IMR-90 (cell line): Measurements from ENCODE around the gene DOC2B. TPM values are rescaled to one million over a fixed set of nuclear protein-coding genes. Genes with fewer than 3 reads are reported as not detected.

Source experiments
- ATAC-seq: fragments of 200-7000 bp; cut with Tn5 transposase; 2 replicates; pipeline ENCODE4 v1.9.1; 2020; ENCODE audit warnings: low read depth, mild to moderate bottlenecking, moderate library complexity
- BruUV-seq: library from RNA; stranded (reverse); fragments of 400-500 nt; replicated peaks from 2 replicates; lab custom pipeline; 2021; lab: Mats Ljungman, UMichigan
- CTCF ChIA-PET: fragments of 300-600 bp; formaldehyde crosslinking; extraction: SDS; loops from one replicate; lab custom pipeline; 2021; ENCODE audit warnings: antibody characterized with exemption; lab: Yijun Ruan, JAX
- POLR2A ChIA-PET: fragments of 300-600 bp; sonication (Branson Sonifier 250); formaldehyde crosslinking; loops from one replicate; lab custom pipeline; 2022; ENCODE audit warnings: antibody characterized with exemption; ENCODE audit not compliant: unreplicated experiment; lab: Charles Lee
- DNase-seq: peaks from one replicate; pipeline ENCODE4 v3.0.0; 2013
- H2AFZ ChIP-seq: replicated peaks from 2 replicates; pipeline ENCODE3; 2013; ENCODE audit warnings: low read length, mild to moderate bottlenecking; ENCODE audit not compliant: poor library complexity
- H2AK5ac ChIP-seq: 2 replicates; pipeline ENCODE4 v1.6.1; 2013; ENCODE audit warnings: low read depth, low read length, inconsistent platforms
- H2AK9ac ChIP-seq: replicated peaks from 2 replicates; pipeline ENCODE3; 2013; ENCODE audit warnings: mild to moderate bottlenecking, low read depth, low read length, moderate library complexity; ENCODE audit not compliant: poor library complexity
- H2BK120ac ChIP-seq: 2 replicates; pipeline ENCODE4 v1.6.1; 2013; ENCODE audit warnings: low read depth, low read length, inconsistent platforms
- H2BK15ac ChIP-seq: 3 replicates; pipeline ENCODE4 v1.6.1; 2013; ENCODE audit warnings: low read depth, low read length, inconsistent platforms
- H2BK20ac ChIP-seq: 2 replicates; pipeline ENCODE4 v1.6.1; 2013; ENCODE audit warnings: low read depth, mild to moderate bottlenecking, inconsistent platforms, low read length, moderate library complexity
- H2BK5ac ChIP-seq: 2 replicates; pipeline ENCODE4 v1.6.1; 2013; ENCODE audit warnings: mild to moderate bottlenecking, low read depth, low read length, inconsistent platforms; ENCODE audit not compliant: poor library complexity, severe bottlenecking
- H3K14ac ChIP-seq: replicated peaks from 2 replicates; pipeline ENCODE4 v1.6.1; 2013; ENCODE audit warnings: low read depth, low read length, inconsistent platforms
- H3K18ac ChIP-seq: 2 replicates; pipeline ENCODE4 v1.6.1; 2013; ENCODE audit warnings: low read depth, low read length, control low read depth
- H3K23ac ChIP-seq: 2 replicates; pipeline ENCODE4 v1.6.1; 2013; ENCODE audit warnings: low read depth, low read length, inconsistent platforms
- H3K27ac ChIP-seq: 2 replicates; pipeline ENCODE4 v1.5.1; 2013; ENCODE audit warnings: mild to moderate bottlenecking, control low read depth, low read length; ENCODE audit not compliant: insufficient read depth
- H3K27me3 ChIP-seq: 2 replicates; pipeline ENCODE4 v1.6.1; 2013; ENCODE audit warnings: low read length; ENCODE audit not compliant: control insufficient read depth, insufficient read depth
- H3K36me3 ChIP-seq: 2 replicates; pipeline ENCODE4 v1.6.1; 2013; ENCODE audit warnings: low read length, mixed read lengths; ENCODE audit not compliant: control insufficient read depth, insufficient read depth
- H3K4ac ChIP-seq: 2 replicates; pipeline ENCODE4 v1.6.1; 2013; ENCODE audit warnings: low read depth, low read length, inconsistent platforms
- H3K4me1 ChIP-seq: 2 replicates; pipeline ENCODE4 v1.6.1; 2013; ENCODE audit warnings: low read length, mixed read lengths; ENCODE audit not compliant: control insufficient read depth, insufficient read depth
- H3K4me2 ChIP-seq: 2 replicates; pipeline ENCODE4 v1.6.1; 2013; ENCODE audit warnings: low read depth, mild to moderate bottlenecking, control low read depth, low read length, moderate library complexity
- H3K4me3 ChIP-seq: 2 replicates; pipeline ENCODE4 v1.5.1; 2013; ENCODE audit warnings: low read depth, mild to moderate bottlenecking, control low read depth, low read length, moderate library complexity; ENCODE audit not compliant: insufficient read depth
- H3K56ac ChIP-seq: 2 replicates; pipeline ENCODE4 v1.6.1; 2013; ENCODE audit warnings: low read length, inconsistent platforms; ENCODE audit not compliant: insufficient read depth; ENCODE audit errors: extremely low read depth
- H3K79me1 ChIP-seq, 2 experiments: 2 replicates each; pipeline ENCODE4 v1.6.1; 2013; ENCODE audit warnings: low read length in 2 of 2, inconsistent platforms in 1 of 2, low read depth in 1 of 2
- H3K9ac ChIP-seq: 2 replicates; pipeline ENCODE4 v1.6.1; 2013; ENCODE audit warnings: low read depth, low read length, control low read depth
- H3K9me1 ChIP-seq: 2 replicates; pipeline ENCODE4 v1.6.1; 2013; ENCODE audit warnings: low read length, inconsistent platforms; ENCODE audit not compliant: insufficient read depth
- H3K9me3 ChIP-seq: 2 replicates; pipeline ENCODE4 v1.6.1; 2013; ENCODE audit warnings: low read length; ENCODE audit not compliant: control insufficient read depth, insufficient read depth
- H4K20me1 ChIP-seq: 2 replicates; pipeline ENCODE4 v1.6.1; 2013; ENCODE audit warnings: low read length, inconsistent platforms; ENCODE audit not compliant: insufficient read depth
- H4K5ac ChIP-seq: 2 replicates; pipeline ENCODE4 v1.6.1; 2013; ENCODE audit warnings: mild to moderate bottlenecking, low read depth, low read length, control low read depth
- H4K8ac ChIP-seq, 2 experiments: 2 replicates each; pipeline ENCODE4 v1.6.1; 2013; ENCODE audit warnings: low read depth in 2 of 2, low read length in 2 of 2, control low read depth in 1 of 2, inconsistent platforms in 1 of 2
- H4K91ac ChIP-seq: 2 replicates; pipeline ENCODE4 v1.6.1; 2013; ENCODE audit warnings: low read depth, low read length, inconsistent platforms; ENCODE audit not compliant: insufficient read depth
- FOS ChIP-seq: fragments of 150-350 bp; IDR thresholded peaks from 2 replicates; pipeline ENCODE4 v1.6.1; 2016; ENCODE audit warnings: low read depth, low read length
- RFX5 ChIP-seq: IDR thresholded peaks from 2 replicates; pipeline ENCODE4 v1.8.0; 2012; ENCODE audit warnings: low read depth, mild to moderate bottlenecking, low read length, moderate library complexity
- WGBS, 2 experiments: methylation state at CpG; one replicate each; pipeline versions ENCODE4 v1.1.5 to v1.1.7; 2013; ENCODE audit warnings: missing lambda C conversion rate in 2 of 2; ENCODE audit not compliant: insufficient read length in 1 of 2; ENCODE audit errors: extremely low coverage in 2 of 2; 5-methylcytosine and 5-hydroxymethylcytosine counted together
- dilution Hi-C: fragments of 300-500 bp; cut with HindIII; formaldehyde crosslinking; loops from one replicate; pipeline ENCODE4 v1.14.3; 2018; ENCODE audit warnings: low sequenced_read_pairs; ENCODE audit not compliant: unreplicated experiment
- in situ Hi-C: fragments of 300-500 bp; cut with MboI; formaldehyde crosslinking; loops from 3 replicates; pipeline ENCODE4 v1.14.3; 2019; ENCODE audit warnings: low sequenced_read_pairs, inconsistent platforms, mixed read lengths
- intact Hi-C: fragments of 100-400 bp; cut with micrococcal nuclease; formaldehyde crosslinking; loops from 2 replicates; pipeline ENCODE4 v1.10.0; 2022
- polyA plus RNA-seq, 3 experiments: library from polyadenylated mRNA; depleted of rRNA; stranded (reverse); fragments of >200 nt; gene quantifications; 2 replicates each; pipeline ENCODE4 v1.2.3, GENCODE V29; 2012; ENCODE audit warnings: low replicate concordance in 1 of 3
- total RNA-seq: library from RNA; depleted of rRNA; stranded (reverse); fragments of >200 nt; gene quantifications from 2 replicates; pipeline ENCODE4 v1.2.3, GENCODE V29; 2012

Gene DOC2B
- total and polyA plus RNA-seq, 2 of the 4 experiments (the other 2 are of a cell fraction): not detected

GRCh38 chr17:193841-194806, 12.7 kb upstream of the DOC2B start:
- Histone ChIP-seq H3K9me3 (no peaks in the 10 kb centered on the region), H4K20me1 (no peaks in the 10 kb centered on the region), H2AK9ac (no peak overlapping the region), H3K18ac (no peak overlapping the region), H3K36me3 (no peaks in the 10 kb centered on the region), H2AK5ac (no peak overlapping the region), H3K4me1 (no peaks in the 10 kb centered on the region), H3K4ac (no peak overlapping the region), H4K8ac (no peak overlapping the region), H3K79me1 (no peaks in the 10 kb centered on the region), H2BK120ac (no peak overlapping the region), H3K27ac (no peak overlapping the region), H2AFZ (no peak overlapping the region), H3K4me3 (no peak overlapping the region), H2BK15ac (no peak overlapping the region), H3K23ac (no peak overlapping the region), H4K5ac (no peak overlapping the region), H4K91ac (no peak overlapping the region), H3K27me3 (peaks cover 15% of the 10 kb centered on the region), H3K14ac (no peak overlapping the region), H3K9ac (no peak overlapping the region), H2BK20ac (no peak overlapping the region), H3K56ac (no peak overlapping the region), H3K9me1 (no peaks in the 10 kb centered on the region), H3K4me2 (no peak overlapping the region), H2BK5ac (no peak overlapping the region)
- no peak for ATAC-seq
- POLR2A ChIA-PET: no interaction called here
- 72% methylated on average over 9 of the region's 31 CpGs; no CpG with 5 or more reads in 1 of the 2 experiments for WGBS, 2 experiments
- intact Hi-C loops: no loop called here
- CTCF ChIA-PET: no interaction called here
- no peak for DNase-seq
- dilution Hi-C loops: no loop called here
- TF ChIP-seq RFX5: no peak
- TF ChIP-seq FOS: no peak
- BruUV-seq: no TSS peak
- in situ Hi-C loops: no loop called here
